Activated T-helper 1 cell treated with anti-CD3 and anti-CD28 coated beads, Interleukin-2, amount 50 U/mL, for 16 hours (primary cell): ENCODE data around the gene FOXP1.

Experiments
- DNase-seq, 2 donors: peaks; one replicate each; pipeline ENCODE4 v3.0.0-alpha.2; 2020; ENCODE audit warnings: low read depth in 1 of 2, low spot score in 1 of 2

FOXP1 gene

GRCh38 chr3:71378509-71378908 is 205.0 kb downstream of the FOXP1 start:
- no peak for DNase-seq

DNA sequence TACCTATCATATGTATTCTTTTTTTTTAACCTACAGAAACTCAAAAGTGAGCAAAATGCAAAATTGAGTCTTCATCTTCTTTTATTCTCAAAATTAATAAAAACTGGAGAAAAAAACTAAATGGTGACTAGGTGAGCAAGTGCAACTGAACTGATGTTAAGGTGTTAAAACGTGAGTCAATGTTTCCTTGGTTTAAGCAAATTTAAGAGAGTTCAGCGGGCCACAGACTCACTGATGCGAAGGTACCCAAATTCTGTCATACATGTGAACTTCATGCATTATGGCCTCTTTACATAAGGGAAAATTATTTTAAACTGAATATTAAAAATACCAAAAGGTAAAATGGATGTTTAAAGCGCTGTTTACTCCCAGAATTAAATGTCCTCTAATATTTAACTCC is 206.6 kb downstream of the FOXP1 start:
- no peak for DNase-seq

- DNase-seq = no peak
Measured at GRCh38 chr3:71376503-71376902, 207.0 kb downstream of the FOXP1 start.

DNA sequence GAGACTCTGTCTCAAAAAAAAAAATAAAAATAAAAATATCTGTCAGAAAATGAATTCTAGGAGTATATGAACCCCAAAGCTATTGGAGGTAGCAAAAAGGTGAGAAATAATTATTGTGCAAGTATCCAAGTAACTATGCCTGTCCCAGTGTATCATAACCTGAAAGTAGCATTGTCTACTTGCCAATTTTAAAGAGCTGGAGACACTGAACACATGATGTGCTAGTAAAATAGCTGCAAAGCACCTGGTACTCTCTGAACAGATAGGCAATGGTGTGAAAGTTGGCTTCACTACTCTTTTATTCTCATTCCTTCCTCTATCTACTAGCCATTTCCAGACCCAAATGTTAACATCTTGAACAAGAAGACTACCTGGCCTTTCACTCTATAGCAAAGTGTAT is 208.9 kb downstream of the FOXP1 start:
- DNase-seq = no peak

GRCh38 chr3:71372911-71373637 is 210.5 kb downstream of the FOXP1 start:
- no peak for DNase-seq

GRCh38 chr3:71372241-71372768 is 211.2 kb downstream of the FOXP1 start:
- DNase-seq = no peak

- DNase-seq = no peak
Measured at GRCh38 chr3:71371282-71371681, 212.2 kb downstream of the FOXP1 start.

DNA sequence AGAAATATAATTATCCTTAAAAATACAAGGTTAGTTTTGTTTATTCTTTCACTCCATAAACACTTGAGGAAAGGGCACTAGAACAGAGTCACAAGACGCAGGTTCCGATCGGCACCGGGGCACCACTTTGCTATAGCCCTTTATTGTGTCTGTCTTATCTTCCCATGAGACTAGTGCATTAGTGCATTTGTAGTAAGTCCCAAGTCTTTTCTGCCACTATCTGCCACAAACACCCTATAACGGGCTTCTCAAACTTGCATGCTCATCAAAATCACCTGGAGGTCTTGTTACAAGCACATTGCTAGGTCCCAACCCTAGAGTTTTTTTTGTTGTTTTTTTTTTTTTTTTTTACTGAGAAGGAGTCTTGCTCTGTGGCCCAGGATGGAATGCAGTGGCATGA is 213.1 kb downstream of the FOXP1 start:
- no peak for DNase-seq

- no peak for DNase-seq
Measured at GRCh38 chr3:71369701-71370391, 213.7 kb downstream of the FOXP1 start.

GRCh38 chr3:71366988-71367604 is 216.4 kb downstream of the FOXP1 start:
- no peak for DNase-seq

GRCh38 chr3:71361334-71361890 is 222.1 kb downstream of the FOXP1 start:
- DNase-seq = no peak

GRCh38 chr3:71360764-71361163 is 222.8 kb downstream of the FOXP1 start:
- no peak for DNase-seq

GRCh38 chr3:71360180-71360579 is 223.3 kb downstream of the FOXP1 start:
- DNase-seq = no peak

- DNase-seq = no peak
Measured at GRCh38 chr3:71358243-71358642, 225.3 kb downstream of the FOXP1 start.

DNA sequence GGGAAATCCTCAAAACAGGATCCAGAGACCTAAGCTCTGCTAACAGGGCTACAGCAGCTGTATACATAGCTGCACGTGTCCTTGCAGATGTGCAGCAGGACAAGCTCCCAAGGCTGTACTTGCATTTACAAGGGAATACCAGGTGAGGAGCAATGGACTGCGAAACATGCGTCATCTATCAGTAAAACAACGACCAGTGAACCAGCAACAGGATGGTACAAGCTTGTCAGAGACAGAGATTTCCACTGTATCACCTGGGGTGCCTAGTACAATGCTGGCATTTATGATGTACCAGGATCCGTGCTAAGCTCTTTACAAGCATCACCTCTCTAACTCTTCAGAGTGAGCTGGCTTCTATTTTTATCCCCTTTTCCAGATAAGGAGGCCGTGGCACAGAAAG is 227.3 kb downstream of the FOXP1 start:
- DNase-seq = no peak

DNA sequence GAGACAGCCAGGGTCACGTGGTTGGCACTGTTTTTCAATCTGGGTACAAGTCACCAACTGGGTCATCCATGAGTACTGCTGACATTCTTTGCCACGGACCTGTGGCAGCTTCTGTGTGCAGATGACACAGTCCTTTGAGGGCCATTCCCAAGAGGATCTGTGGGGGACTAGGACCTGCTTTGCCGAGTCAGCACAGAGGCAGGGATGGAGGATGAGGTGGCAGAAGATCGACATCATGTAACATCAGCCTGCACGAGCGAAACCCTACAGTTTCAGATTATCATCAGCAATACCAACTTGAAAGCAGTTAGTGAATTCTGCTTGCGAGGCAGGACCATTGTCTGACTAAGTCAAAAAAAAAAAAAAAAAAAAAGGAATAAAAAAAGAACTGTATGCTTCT is 227.7 kb downstream of the FOXP1 start:
- DNase-seq = peak in 1 of 2 donors; percentile 12

DNA sequence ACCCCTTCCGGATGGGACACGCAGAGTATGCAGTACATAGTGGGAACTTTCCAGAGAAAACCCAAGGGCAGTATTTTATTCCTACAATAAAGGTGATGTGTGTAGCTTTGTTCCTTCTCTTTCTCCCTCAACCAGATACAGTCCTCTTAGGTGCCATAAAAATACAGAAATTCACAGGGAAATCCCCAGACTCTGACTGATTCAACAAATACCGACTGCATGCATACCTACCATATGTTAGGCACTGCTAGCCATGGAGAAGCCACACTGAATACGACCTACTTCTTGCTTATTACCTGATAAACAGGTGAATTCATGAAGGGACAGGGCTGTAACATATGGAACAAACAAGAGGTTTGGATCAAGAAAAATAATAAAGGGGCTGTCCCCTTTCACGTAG is 228.5 kb downstream of the FOXP1 start:
- DNase-seq = no peak

DNA sequence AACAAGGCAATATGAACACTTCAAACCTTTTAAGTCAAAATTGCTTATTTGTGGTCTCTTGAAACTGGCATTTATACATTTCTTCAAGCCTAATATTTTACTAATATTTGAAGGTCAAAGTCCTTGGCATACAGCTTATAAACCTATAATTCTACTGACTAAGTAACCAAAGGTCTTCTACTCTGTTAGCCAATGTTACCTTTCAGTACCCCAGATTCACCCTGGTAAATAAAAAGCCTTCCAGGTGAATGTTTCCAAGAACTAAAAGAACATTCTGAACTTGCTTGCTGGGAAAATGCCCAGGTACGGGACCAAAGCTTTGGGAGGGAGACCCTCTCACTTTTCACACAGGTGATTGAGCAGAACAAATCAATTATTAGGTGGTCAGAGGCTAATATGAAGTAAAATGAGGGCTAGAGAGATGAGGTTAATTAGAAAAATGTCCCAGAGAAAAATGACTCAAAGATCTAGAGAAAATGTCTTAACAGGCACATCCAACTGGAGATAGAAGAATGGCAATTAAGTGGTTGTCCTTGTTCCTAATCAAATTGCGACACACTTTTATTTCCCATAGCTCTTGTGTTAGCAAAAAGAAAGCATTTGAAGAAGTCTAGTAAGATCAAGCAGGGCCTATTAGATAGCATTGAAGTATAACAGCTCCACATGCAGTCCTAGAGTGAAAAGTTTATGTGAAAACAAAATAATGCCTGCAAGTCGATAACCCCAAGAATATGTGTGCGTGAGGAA is 232.0 kb downstream of the FOXP1 start:
- no peak for DNase-seq

GRCh38 chr3:71350998-71351397 is 232.5 kb downstream of the FOXP1 start:
- DNase-seq = no peak

- DNase-seq = no peak
Measured at GRCh38 chr3:71348831-71349230, 234.7 kb downstream of the FOXP1 start.

GRCh38 chr3:71348001-71348632 is 235.4 kb downstream of the FOXP1 start:
- DNase-seq = no peak
